SIG-M5 treated with dmso at 0.1 percent for 504 hours (cell line): ENCODE measurements around the gene IRF5.

Experiments
- DNase-seq: peaks from one replicate; lab custom pipeline; 2025; ENCODE audit not compliant: unreplicated experiment; lab: John Stamatoyannopoulos, UW

Gene IRF5

GRCh38 chr7:128937647-128938543, at the start of gene IRF5:
TSS of gene IRF5 (plus strand) at chr7:128937927. CDS start at chr7:128942082, 4,155 bp downstream.
- DNase-seq, result no peak

- no peak for DNase-seq
Observed at GRCh38 chr7:128888039-128888755, 49.5 kb upstream of the IRF5 start.

- no peak for DNase-seq
Observed at GRCh38 chr7:128888756-128889095, 49.0 kb upstream of the IRF5 start.

DNA sequence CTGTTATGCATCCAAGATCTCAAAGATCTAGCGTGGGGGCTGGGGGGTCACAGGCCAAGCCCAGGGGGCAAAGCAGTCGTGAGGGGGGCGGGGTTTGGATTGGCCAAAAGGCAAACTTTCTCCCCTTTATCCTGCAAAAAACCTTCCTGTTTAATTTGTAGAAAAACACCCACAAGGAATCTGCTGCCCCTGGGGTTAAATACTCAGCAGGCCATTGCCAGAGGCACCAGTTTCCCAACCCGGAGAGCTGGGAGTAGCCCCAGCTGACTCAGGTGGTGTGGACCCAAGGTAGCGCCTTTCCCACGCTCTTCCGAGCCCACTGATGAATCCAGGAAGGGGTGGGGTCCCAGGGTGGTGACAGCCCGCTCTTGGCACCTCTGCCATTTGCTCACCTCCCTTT, 48.6 kb upstream of the IRF5 start:
- peak; percentile 5 for DNase-seq

DNA sequence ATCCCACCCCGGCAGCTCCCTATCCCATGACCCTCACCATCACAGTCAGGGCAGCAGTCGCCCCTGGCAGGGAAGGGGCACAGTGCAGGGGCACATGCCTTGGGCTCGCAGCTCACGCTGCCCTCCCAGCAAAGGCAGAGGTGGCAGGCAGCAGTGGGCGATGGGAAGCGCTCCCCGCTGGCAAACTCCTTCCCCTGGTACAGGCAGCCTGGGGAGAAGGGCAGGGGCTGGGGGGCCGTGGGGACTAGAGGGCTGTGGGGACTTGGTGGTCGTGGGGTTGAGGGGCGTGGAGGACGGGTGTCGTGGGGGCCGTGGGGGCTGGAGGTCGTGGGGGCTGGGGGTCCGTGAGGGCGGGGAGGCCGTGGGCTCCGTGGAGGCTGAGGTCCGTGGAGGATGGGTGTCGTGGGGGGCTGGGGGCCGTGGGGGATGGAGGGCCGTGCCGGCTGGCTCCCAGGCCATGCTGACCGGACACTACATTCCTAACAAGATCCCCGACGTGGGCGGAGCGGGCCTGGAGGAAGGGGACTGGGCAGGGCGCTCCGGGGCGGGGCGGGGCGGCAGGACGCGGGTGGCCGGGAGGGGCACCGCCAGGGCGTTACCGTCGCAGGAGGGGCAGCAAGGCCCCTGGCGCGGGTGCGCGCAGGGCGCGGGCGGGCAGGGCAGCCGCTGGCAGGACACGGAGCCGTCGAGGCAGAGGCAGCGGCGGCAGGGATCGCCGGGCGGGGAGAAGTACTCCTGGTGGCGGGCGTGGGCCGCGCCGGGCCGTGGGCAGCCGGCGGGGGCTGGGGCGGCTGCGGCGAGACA, 47.2 kb upstream of the IRF5 start:
- DNase-seq, result no peak

DNA sequence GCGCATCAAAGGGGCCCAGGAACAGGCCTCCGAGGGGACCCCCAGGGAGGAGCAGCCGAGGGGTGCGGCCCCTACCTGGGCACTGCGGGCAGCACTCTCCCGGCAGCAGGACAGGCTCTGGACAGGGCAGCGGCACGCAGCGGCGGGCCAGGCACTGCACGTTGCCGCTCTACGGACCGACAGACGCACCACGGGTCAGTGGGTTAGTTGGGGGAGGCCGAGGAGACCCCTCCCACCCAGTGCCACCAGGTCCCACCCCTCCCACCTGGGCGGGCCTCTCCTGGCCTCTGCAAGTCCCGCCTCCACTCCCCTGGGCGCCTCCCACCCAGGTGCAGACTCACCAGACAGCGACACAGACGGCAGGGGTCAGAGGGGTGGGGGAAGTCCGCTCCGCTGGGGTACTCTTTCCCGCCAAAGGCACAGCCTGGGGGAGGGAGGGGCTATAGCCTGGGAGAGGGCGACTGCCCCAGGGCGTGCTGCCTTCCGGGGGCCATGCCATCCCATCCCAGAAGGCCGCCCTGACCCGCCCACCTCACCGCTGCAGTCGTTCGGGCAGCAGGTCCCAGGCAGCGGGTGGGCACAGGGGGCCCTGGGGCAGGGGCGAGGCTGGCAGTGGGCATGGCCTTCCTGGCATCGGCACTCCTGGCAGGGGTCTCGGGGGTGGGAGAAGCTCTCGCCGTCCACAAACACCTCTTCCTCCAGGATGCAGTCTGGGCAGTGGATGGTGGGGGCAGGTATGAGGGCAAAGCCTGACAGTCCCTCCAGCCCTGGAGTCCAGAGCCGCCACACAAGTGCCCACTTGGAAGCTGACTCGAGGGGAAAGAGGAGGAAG, 46.4 kb upstream of the IRF5 start:
- no peak for DNase-seq

- DNase-seq, result no peak
Observed at GRCh38 chr7:128891942-128892269, 45.8 kb upstream of the IRF5 start.

DNA sequence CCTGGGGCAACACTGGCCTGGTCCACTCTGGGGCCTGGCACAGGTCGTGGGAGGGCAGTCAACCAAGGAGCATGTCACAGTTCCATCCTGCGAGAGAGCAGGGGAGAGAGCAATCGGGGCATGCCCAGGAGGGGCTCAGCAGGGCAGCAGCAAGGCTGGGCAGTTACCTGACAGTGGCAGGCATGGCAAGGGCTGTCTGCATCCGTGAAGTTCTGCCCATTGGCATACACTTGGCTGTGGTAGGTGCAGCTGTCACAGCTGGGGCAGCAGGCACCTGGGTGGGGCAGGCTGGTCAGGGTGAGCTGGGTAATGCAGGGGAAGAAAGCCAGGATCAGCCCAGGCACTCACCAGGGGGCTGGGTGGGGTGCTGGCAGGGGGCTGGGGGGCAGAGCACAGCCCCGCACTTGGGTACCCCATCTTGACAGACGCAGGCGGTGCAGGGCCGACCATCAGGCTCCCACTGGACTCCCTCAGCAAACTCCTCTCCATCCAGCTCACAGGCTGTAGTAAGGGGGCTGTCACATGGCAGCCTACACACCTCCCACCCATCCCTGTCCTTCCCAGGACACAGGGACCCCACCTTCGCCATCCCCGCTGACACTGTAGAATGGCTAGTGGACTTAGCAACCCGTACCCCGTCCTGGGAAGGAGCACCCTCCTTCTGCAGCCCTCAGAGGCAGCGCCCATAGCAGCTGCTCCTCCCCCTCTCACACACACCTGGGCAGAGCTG, 45.0 kb upstream of the IRF5 start:
- no peak for DNase-seq

DNA sequence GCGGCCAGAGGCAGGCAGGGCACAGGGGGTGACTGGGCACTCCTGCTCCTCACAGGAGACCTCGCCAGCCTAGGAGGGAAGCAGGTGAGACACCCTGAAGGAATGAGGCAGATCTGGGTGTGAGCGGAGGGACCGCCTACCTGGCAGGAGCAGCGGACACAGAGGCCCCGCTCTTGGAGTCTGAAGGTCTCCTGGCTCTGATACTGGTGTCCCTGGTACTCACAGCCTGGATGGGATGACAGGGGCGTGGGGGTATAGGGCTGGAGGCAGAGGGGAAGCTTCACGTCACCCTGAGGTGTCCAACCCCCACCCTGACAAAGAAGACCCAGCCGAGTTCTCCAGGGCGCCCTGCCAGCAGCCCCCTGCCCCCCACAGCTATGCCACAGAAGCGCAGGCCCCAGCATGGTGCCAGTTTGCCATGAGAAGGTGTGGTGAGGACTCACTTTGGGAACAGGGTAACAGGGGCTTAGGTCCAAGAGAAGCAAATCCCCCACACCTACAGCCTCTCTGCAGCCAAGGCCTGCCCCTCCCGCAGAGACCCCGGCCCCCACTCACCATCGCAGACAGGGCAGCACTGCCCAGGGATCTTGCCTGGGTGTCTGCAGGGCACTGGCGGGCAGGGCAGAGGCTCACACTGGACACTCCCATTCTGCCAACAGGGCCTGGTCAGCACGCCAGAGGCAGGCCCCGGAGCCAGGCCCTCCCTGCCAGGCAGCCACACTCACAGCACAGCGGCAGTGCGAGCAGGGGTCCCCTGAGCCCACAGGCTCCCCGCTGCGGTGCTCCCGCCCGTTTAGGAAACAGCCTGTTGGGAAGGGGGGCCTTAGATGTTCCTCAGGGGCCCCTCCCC, 44.3 kb upstream of the IRF5 start:
- DNase-seq, result no peak

GRCh38 chr7:128894101-128894440, 43.7 kb upstream of the IRF5 start:
- no peak for DNase-seq

DNA sequence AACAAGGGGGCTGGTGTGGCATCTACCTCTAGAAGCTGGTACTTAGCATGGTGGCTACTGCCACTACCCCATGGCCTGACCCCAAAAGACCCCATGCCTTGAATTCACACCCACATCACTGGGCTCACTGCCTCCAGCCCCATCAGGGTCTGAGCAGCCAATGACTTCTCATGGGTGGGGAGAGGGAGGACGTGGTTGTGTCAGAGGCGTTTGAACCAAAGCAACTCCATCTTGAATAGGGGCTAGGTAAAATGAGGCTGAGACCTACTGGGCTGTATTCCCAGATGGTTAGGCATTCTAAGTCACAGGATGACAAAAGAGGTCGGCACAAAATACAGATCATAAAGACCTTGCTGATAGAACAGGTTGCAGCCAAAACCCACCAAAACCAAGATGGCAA, 42.4 kb upstream of the IRF5 start:
- no peak for DNase-seq

DNA sequence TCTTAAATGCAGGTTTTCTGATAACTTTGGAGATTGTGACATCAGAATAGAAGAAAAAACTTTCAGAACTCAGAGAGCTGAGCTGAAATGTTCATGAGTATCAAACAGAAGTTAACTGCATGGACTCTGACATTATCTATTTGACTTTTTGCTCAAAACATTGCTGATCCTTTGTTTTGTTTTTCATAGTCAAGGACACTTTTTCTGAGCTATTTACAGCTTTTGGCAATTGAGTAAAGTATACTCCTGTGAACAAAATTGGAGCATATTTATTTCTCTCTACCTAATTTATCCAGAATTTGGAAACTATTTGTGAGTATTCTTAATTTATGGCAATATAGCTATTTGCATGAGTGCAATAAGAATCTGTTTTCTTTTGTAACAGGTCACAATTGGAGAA, 38.3 kb upstream of the IRF5 start:
- DNase-seq, result no peak

- no peak for DNase-seq
Observed at GRCh38 chr7:128900237-128900636, 37.5 kb upstream of the IRF5 start.

DNA sequence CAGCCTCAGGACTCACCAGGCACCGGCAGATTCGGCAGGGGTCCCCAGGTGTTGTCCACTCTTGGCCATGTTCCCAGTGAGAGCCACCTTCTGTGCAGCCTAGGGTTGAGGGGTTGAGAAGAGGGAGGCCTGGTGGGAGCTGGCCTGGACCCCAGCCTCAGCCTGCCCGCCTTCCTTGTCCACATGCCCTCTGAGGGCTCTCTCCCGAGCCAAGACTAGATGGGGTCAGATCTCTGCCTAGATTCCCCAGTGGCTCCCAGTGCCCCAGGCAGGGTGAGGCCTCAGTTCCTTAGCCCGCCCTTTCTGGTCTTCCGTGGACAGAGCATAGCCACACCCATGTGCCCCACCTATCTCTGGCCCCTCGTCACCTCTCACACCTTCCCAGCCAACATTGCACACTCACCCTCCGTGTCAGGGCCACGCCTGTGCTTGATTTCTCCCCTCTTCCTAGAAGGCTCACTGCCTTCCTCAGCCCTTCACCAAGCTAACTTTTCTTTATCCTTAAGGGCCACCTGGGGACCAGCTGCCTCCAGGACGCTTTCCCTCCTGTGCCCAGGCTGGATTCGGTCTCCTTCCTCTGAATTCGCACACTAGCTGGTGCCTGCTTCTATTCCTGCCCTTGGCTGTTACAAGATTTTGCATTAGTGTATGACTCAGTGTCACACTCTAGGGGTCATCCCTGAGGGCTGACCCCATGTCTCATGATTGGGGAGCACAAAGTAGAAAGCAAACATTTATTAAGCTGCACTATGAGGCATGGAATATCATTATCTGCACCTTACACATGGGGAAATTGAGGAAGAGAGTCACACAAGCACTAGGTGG, 34.8 kb upstream of the IRF5 start:
- DNase-seq, result no peak

GRCh38 chr7:128903621-128904361, 33.9 kb upstream of the IRF5 start:
- DNase-seq, result no peak

GRCh38 chr7:128904381-128905197, 33.1 kb upstream of the IRF5 start:
- peak; percentile 62 for DNase-seq
